ENCODE data around the gene DYNLT1. TPM values are rescaled to one million over a fixed set of nuclear protein-coding genes. Genes with fewer than 3 reads are reported as not detected.

DYNLT1 gene
- total RNA-seq, 2 experiments from 2014 or later: 29.3 to 49.2 TPM

- Histone ChIP-seq H3K27ac (ENCODE audit: low read depth, low read length, poor library complexity, severe bottlenecking) (no peak overlapping the region), H3K36me3 (ENCODE audit: insufficient read depth, low read length) (peaks cover 70% of the 10 kb centered on the region), H3K4me3 (ENCODE audit: low read depth, low read length, poor library complexity, severe bottlenecking) (no peak overlapping the region), H3K4me2 (ENCODE audit: low read length) (no peak overlapping the region), H3K9me2 (ENCODE audit: insufficient read depth, low read length) (no peaks in the 10 kb centered on the region), H3K79me2 (ENCODE audit: insufficient read depth, low read depth, low read length) (no peaks in the 10 kb centered on the region), H4K20me1 (ENCODE audit: insufficient read depth, low read length) (no peaks in the 10 kb centered on the region), H2AFZ (ENCODE audit: low read length) (no peak overlapping the region), H3K9me3 (ENCODE audit: low read length) (no peaks in the 10 kb centered on the region), H3K4me1 (ENCODE audit: insufficient read depth, low read length, poor library complexity, severe bottlenecking) (no peaks in the 10 kb centered on the region)
- no peak for DNase-seq (ENCODE audit: low spot score)
- CTCF ChIA-PET (ENCODE audit: unreplicated experiment): no interaction called here
- TF ChIP-seq EZH2phosphoT487 (IDR thresholded peaks at IDR 0.05; ENCODE audit: borderline replicate concordance, low read depth, low read length) (no peak), CTCF (conservative IDR thresholded peaks at IDR 0.05; ENCODE audit: low read length) (no peak)
- intact Hi-C loops (cut with micrococcal nuclease; ENCODE audit: unreplicated experiment): no loop called here
- BruUV-seq (replicated peaks): no TSS peak
- POLR2A ChIA-PET: no interaction called here
Observed at GRCh38 chr6:158596861-158597260, 47.7 kb downstream of the DYNLT1 start.

- POLR2A ChIA-PET: no interaction called here
- no peak overlapping the region for H3K4me2 ChIP-seq (ENCODE audit: low read length)
- H3K4me1 ChIP-seq (ENCODE audit: insufficient read depth, low read length, poor library complexity, severe bottlenecking): no peaks in the 10 kb centered on the region
- peak; percentile 19 for DNase-seq (ENCODE audit: low spot score)
- no peak overlapping the region for H3K4me3 ChIP-seq (ENCODE audit: low read depth, low read length, poor library complexity, severe bottlenecking)
- H2AFZ ChIP-seq (ENCODE audit: low read length): no peak overlapping the region
- peaks cover 79% of the 10 kb centered on the region for H3K36me3 ChIP-seq (ENCODE audit: insufficient read depth, low read length)
- no TSS peak for BruUV-seq (replicated peaks)
- H3K27ac ChIP-seq (ENCODE audit: low read depth, low read length, poor library complexity, severe bottlenecking): no peak overlapping the region
- no peaks in the 10 kb centered on the region for H3K79me2 ChIP-seq (ENCODE audit: insufficient read depth, low read depth, low read length)
- no peak for TF ChIP-seq EZH2phosphoT487 (IDR thresholded peaks at IDR 0.05; ENCODE audit: borderline replicate concordance, low read depth, low read length)
- peak; percentile 69 for TF ChIP-seq CTCF (conservative IDR thresholded peaks at IDR 0.05; ENCODE audit: low read length)
- intact Hi-C loops (cut with micrococcal nuclease; ENCODE audit: unreplicated experiment): no loop called here
- H3K9me3 ChIP-seq (ENCODE audit: low read length): no peaks in the 10 kb centered on the region
- CTCF ChIA-PET (ENCODE audit: unreplicated experiment): no interaction called here
- no peaks in the 10 kb centered on the region for H3K9me2 ChIP-seq (ENCODE audit: insufficient read depth, low read length)
- no peaks in the 10 kb centered on the region for H4K20me1 ChIP-seq (ENCODE audit: insufficient read depth, low read length)
Observed at GRCh38 chr6:158595223-158595622, 49.3 kb downstream of the DYNLT1 start.

- no peak for TF ChIP-seq EZH2phosphoT487 (IDR thresholded peaks at IDR 0.05; ENCODE audit: borderline replicate concordance, low read depth, low read length)
- TF ChIP-seq CTCF (conservative IDR thresholded peaks at IDR 0.05; ENCODE audit: low read length): no peak
- no TSS peak for BruUV-seq (replicated peaks)
- ChIA-PET POLR2A (interaction anchor here (0.7 kb wide), 1 partner anchor 16 kb away, joined by 6 read pairs; no protein-coding TSS in a partner anchor), CTCF (ENCODE audit: unreplicated experiment) (no interaction called here)
- H3K4me1 ChIP-seq (ENCODE audit: insufficient read depth, low read length, poor library complexity, severe bottlenecking): no peaks in the 10 kb centered on the region
- peaks cover 80% of the 10 kb centered on the region for H3K36me3 ChIP-seq (ENCODE audit: insufficient read depth, low read length)
- no peak overlapping the region for H3K4me2 ChIP-seq (ENCODE audit: low read length)
- H3K4me3 ChIP-seq (ENCODE audit: low read depth, low read length, poor library complexity, severe bottlenecking): no peak overlapping the region
- no peaks in the 10 kb centered on the region for H4K20me1 ChIP-seq (ENCODE audit: insufficient read depth, low read length)
- no peak overlapping the region for H2AFZ ChIP-seq (ENCODE audit: low read length)
- H3K9me3 ChIP-seq (ENCODE audit: low read length): no peaks in the 10 kb centered on the region
- H3K27ac ChIP-seq (ENCODE audit: low read depth, low read length, poor library complexity, severe bottlenecking): no peak overlapping the region
- intact Hi-C loops (cut with micrococcal nuclease; ENCODE audit: unreplicated experiment): no loop called here
- no peaks in the 10 kb centered on the region for H3K79me2 ChIP-seq (ENCODE audit: insufficient read depth, low read depth, low read length)
- no peak for DNase-seq (ENCODE audit: low spot score)
- no peaks in the 10 kb centered on the region for H3K9me2 ChIP-seq (ENCODE audit: insufficient read depth, low read length)
Observed at GRCh38 chr6:158593670-158594069, 50.9 kb downstream of the DYNLT1 start.
